GM21529 (cell line): Measurements from ENCODE around the gene LCN2.
A peak's percentile ranks its signal among the peaks of the same experiment; 100 is the strongest.
"Not testable (repeated sequence)": the region's sequence is repeated elsewhere in the genome, so short reads cannot be mapped to it uniquely, and the experiment has no call there.

Source experiments
- ATAC-seq: cut with Tn5 transposase; IDR thresholded peaks from one replicate; pipeline ENCODE4 v1.9.1; 2021; ENCODE audit not compliant: unreplicated experiment

Gene LCN2

DNA sequence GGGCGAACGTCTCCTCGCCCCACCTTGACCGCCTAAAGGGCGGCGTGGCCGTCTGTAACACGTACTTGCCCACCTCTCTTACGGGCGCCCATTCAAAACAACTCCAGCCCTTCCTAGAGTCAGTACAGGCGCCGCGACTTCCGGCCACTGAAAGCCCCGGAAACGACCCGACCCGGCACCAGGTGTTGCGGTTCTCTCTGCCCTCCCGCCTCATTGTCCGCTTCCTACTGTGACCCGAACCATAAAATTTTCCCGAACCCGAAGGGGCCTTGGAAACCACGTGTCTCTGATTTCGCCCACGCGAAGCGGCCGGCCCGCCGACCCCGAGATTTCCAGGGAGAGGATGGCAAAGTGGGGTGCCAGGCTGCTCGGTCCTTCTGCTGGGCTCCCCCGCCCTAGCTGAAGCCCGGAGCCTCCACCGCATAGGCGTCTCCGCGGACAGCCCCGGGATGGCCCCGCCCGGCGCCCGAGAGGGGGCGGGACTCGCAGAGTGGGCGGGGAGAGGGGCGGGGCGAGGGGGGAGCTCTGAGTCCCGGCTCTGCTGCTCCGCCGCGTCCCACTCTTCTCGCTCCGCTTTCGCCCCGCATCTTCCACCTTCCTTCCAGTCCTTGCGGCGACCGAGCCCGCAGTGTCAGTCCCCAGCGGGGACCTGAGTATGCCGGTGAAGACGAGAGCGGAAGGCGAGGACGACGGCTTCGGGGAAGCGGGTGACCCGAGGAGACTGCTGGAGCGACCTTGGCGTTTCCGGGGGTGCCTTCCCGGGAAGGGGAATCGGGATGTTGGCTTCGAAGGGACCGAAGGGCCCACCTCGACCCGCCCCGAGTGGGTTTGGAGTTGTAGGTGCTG is 21.0 kb upstream of the LCN2 start:
- peak; percentile 66 for ATAC-seq

DNA sequence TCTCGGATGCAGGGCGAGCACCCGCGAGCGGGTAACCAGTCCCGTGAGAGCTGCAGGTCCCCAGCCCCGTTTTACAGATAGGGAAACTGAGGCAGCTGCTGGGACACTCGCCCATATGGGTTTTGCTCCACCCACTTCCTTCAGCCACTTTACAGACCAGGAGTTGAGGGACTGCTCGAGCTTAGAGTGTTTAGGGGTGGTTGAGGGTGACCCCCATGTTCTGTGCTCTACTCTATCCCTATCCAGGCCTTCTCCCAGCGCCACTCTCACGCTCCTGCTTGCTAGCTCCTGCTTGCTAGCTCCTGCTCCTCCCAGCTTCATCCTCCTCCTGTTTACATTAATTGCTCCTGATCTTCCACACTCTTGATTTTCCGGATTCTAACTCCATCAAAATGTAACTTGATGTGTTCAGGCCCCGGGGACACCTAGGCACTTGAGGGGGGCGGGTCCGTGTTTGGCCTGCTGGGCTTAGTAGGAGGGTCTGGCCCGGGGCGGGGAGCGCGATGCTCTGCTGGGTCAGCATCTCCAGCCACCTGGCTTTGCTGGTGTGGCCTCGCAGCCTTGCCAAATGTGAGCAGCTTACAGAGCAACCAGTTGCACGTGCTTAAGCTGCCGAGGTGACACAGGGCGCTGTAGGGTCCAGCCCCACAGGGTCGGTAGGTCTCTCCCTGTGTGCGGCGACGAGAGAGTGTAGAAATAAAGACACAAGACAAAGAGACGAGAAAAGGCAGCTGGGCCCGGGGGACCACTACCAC is 20.2 kb upstream of the LCN2 start:
- ATAC-seq = no peak

DNA sequence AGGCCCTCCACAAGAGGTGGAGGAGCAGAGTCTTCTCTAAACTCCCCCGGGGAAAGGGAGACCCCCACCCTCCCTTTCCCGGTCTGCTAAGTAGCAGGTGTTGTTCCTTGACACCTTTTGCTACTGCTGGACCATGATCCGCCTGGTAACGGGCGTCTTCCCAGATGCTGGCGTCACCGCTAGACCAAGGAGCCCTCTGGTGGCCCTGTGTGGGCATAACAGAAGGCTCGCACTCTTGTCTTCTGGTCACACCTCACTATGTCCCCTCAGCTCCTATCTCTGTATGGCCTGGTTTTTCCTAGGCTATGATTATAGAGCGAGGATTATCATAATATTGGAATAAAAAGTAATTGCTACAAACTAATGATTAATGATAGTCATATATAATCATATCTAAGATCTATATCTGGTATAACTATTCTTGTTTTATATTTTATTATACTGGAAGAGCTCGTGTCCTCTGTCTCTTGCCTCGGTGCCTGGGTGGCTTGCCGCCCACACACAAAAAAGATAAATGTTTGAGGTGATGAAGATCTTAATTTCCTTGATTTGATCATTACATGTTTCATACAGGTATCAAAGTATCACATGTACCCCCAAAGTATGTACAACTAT is 19.2 kb upstream of the LCN2 start:
- ATAC-seq = not testable (repeated sequence)

- not testable (repeated sequence) for ATAC-seq
Observed at GRCh38 chr9:128130651-128131050, 18.6 kb upstream of the LCN2 start.

GRCh38 chr9:128131346-128131745 is 17.9 kb upstream of the LCN2 start:
- ATAC-seq = not testable (repeated sequence)

DNA sequence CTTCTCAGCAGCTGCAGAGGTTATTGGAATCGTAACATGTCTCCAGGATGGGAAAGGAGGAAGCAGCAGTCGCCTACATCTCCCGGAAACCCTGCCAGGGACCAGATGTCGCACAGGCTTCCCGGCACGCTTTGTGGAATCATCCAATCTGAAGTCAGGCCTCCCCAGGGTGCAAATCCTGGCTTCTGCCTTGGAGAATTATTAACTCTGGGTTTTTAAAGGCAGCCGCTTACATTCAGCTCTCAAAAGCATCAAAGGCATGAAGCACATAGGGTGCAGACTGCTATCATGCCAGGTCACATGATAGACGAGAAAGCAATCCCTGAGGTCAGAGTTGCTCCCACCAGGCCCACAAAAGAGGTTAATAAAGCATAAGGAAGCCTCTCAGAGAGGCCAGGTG is 17.1 kb upstream of the LCN2 start:
- ATAC-seq = not testable (repeated sequence)

DNA sequence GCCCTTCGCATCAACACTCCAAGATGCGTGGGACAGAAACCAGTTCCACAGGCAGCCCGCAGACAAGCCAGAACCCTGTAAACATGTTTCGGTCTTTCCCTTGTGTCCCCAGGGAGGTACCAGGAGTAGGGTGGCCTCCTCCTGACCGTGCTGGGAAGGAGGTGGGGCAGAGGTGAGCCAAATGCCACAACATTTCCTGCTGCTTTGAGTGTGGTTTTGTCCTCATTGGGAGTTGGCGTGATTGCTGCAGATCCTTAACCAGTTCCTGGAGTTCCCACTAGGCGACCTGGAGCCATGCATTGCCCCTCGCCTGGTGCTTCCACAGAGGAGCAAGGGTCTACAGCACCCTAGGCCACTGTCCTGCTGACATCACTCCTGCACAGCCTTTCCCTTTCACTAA is 13.7 kb upstream of the LCN2 start:
- not testable (repeated sequence) for ATAC-seq

- ATAC-seq = no peak
Observed at GRCh38 chr9:128136816-128137793, 12.1 kb upstream of the LCN2 start.

GRCh38 chr9:128138001-128138400 is 11.3 kb upstream of the LCN2 start:
- no peak for ATAC-seq

DNA sequence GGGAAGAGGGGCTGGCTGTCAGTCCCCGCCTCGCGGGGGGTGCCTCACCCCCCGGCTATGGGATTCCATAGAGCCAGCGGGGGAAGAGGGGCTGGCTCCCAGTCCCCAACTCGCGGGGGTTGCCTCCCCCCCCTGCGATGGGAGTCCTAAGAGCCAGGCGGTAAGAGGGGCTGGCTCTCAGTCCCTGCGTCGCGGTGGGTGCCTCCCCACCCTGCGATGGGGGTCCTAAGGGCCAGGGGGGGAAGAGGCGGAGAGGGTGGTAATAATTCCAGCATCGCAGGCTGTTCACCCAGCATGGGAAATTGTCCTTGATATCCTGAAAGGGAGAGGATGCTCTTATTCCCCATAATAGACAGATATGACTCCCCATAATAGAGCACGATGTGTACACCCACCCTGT is 9.6 kb upstream of the LCN2 start:
- ATAC-seq = no peak

- no peak for ATAC-seq
Observed at GRCh38 chr9:128141604-128142003, 7.6 kb upstream of the LCN2 start.

DNA sequence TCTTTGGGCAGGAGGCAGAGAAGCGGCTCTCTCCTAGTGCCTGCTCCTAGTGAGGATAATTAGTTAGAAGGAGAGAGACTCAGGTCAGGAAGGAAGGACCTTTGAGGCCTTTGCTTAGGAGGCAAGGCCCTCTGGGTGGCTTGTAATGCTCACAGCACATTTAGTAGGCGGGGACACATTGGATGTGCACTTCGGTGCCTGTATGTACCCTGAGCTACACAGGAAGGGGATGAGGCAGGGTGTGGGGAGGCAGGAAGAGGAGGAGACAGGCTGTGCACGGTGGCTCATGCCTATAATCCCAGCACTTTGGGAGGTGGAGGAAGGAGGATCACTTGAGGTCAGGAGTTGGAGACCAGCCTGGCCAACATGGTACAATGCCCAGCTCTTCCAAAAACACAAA is 7.2 kb upstream of the LCN2 start:
- ATAC-seq = no peak

GRCh38 chr9:128142596-128142995 is 6.7 kb upstream of the LCN2 start:
- no peak for ATAC-seq

DNA sequence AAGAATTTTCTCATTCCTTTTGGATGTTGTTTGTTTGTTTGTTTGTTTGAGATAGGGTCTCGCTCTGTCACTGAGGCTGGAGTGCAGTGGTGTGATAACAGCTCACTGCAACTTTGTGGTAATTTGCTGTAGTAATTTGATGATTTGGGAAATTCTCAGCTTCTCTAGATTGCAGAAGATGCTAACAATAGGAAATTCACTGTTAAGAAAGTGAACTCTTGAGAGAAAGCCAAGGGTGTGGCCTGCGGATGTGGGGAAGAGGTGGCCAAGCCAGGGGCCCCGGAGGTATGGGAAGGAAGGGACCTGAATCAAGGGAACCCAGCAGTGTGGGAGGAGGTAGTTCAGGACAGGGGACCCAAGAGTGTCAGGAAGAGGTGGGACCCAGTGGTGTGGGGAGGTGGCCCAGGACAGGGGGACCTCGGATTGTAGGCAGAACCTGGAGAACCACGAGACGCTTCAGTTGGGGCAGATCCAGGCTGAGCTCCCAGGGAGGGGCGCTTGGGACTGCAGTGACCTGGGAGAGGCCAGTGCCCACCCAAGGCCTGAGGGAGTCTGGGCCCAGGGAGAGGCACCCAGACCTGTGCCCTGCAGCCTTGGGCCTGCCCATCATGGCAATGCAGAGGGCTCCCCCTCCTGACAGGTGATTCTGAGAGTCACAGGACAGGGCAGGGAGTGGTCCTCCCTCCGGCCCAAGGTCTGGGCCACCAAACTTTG is 5.6 kb upstream of the LCN2 start:
- no peak for ATAC-seq

- ATAC-seq = no peak
Observed at GRCh38 chr9:128144239-128145181, 4.7 kb upstream of the LCN2 start.

GRCh38 chr9:128145536-128145935 is 3.7 kb upstream of the LCN2 start:
- no peak for ATAC-seq

GRCh38 chr9:128145951-128146351 is 3.3 kb upstream of the LCN2 start:
- no peak for ATAC-seq

DNA sequence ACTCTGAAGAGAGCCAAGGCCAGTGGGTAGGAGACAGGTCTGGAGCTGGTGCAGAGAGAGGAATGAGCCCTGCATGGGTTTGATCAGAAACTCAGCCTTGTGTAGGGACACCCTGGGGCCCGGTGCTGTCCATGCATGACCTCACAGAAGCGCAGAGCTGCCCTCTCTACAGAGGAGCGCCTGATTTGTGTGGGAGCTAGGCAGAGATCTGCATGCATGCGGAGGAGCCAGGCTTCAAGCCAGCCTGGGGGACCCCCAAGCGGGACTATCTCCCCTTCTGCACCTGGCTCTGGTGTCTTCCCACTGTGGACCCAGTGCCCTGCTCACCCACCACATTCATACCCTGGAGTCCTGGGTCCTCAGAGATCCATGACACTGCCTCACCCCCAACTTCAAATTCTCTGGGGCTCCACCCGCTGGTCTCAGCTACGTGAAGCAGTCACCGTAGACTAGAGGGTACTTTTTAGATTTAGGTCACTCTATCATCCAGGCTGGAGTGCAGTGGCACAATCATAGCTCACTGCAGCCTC is 2.6 kb upstream of the LCN2 start:
- no peak for ATAC-seq
